H9 (cell line): Measurements from ENCODE around the gene RPLP2. TPM values are rescaled to one million over a fixed set of nuclear protein-coding genes. Genes with fewer than 3 reads are reported as not detected.

Experiments used
- DNase-seq: peaks from one replicate; pipeline ENCODE4 v3.0.0-alpha.2; 2017
- H2AFZ ChIP-seq: one replicate; pipeline ENCODE4 v1.6.1; 2013; ENCODE audit warnings: mild to moderate bottlenecking, low read length, control low read depth, moderate library complexity
- H2AK5ac ChIP-seq: 2 replicates; pipeline ENCODE4 v1.6.1; 2013; ENCODE audit warnings: low read length, control low read depth, mixed read lengths; ENCODE audit not compliant: insufficient read length
- H2BK120ac ChIP-seq: one replicate; pipeline ENCODE4 v1.6.1; 2013; ENCODE audit warnings: low read depth, mild to moderate bottlenecking, low read length, control low read depth, inconsistent platforms; ENCODE audit not compliant: poor library complexity, severe bottlenecking
- H2BK12ac ChIP-seq: 2 replicates; pipeline ENCODE4 v1.6.1; 2013; ENCODE audit warnings: low read length, control low read depth, mixed read lengths, low read depth; ENCODE audit not compliant: insufficient read length
- H2BK15ac ChIP-seq: 2 replicates; pipeline ENCODE4 v1.6.1; 2013; ENCODE audit warnings: low read depth, low read length, control low read depth
- H2BK20ac ChIP-seq: one replicate; pipeline ENCODE4 v1.6.1; 2013; ENCODE audit warnings: low read depth, mild to moderate bottlenecking, low read length, control low read depth, inconsistent platforms; ENCODE audit not compliant: poor library complexity, severe bottlenecking
- H2BK5ac ChIP-seq: 2 replicates; pipeline ENCODE4 v1.6.1; 2013; ENCODE audit warnings: low read length, control low read depth, mixed read lengths; ENCODE audit not compliant: insufficient read length
- H3K14ac ChIP-seq: 2 replicates; pipeline ENCODE4 v1.6.1; 2013; ENCODE audit warnings: low read length, control low read depth; ENCODE audit not compliant: insufficient read depth
- H3K18ac ChIP-seq: 2 replicates; pipeline ENCODE4 v1.6.1; 2013; ENCODE audit warnings: low read depth, mild to moderate bottlenecking, mixed read lengths, low read length, control low read depth; ENCODE audit not compliant: insufficient read length
- H3K23ac ChIP-seq: 2 replicates; pipeline ENCODE4 v1.6.1; 2013; ENCODE audit warnings: low read length, control low read depth, mixed read lengths, low read depth; ENCODE audit not compliant: insufficient read length
- H3K23me2 ChIP-seq: 2 replicates; pipeline ENCODE4 v1.6.1; 2013; ENCODE audit warnings: low read depth, mild to moderate bottlenecking, mixed read lengths, low read length, control low read depth; ENCODE audit not compliant: insufficient read length, poor library complexity, severe bottlenecking
- H3K27ac ChIP-seq: 2 replicates; pipeline ENCODE4 v1.5.1; 2013; ENCODE audit warnings: low read length, control low read depth, mixed read lengths, low read depth; ENCODE audit not compliant: insufficient read length
- H3K27me3 ChIP-seq: 2 replicates; pipeline ENCODE4 v1.6.1; 2013; ENCODE audit warnings: low read length, control low read depth, inconsistent platforms; ENCODE audit not compliant: insufficient read depth
- H3K4ac ChIP-seq: 2 replicates; pipeline ENCODE4 v1.6.1; 2013; ENCODE audit warnings: low read depth, mild to moderate bottlenecking, control low read depth, inconsistent platforms, low read length, moderate library complexity
- H3K4me1 ChIP-seq: 2 replicates; pipeline ENCODE4 v1.6.1; 2013; ENCODE audit warnings: low read length, control low read depth, inconsistent platforms; ENCODE audit not compliant: insufficient read depth
- H3K4me2 ChIP-seq: 2 replicates; pipeline ENCODE4 v1.6.1; 2013; ENCODE audit warnings: low read length, control low read depth, mixed read lengths; ENCODE audit not compliant: insufficient read length, insufficient read depth
- H3K56ac ChIP-seq: 2 replicates; pipeline ENCODE4 v1.6.1; 2013; ENCODE audit warnings: low read depth, mild to moderate bottlenecking, mixed read lengths, low read length, control low read depth; ENCODE audit not compliant: insufficient read length
- H3K79me1 ChIP-seq: 2 replicates; pipeline ENCODE4 v1.6.1; 2013; ENCODE audit warnings: low read depth, mild to moderate bottlenecking, moderate library complexity, low read length, control low read depth, inconsistent platforms; ENCODE audit not compliant: insufficient read depth, poor library complexity, severe bottlenecking
- H3K79me2 ChIP-seq: 2 replicates; pipeline ENCODE4 v1.6.1; 2013; ENCODE audit warnings: low read length, control low read depth, inconsistent platforms; ENCODE audit not compliant: insufficient read depth
- H3K9ac ChIP-seq: 2 replicates; pipeline ENCODE4 v1.6.1; 2013; ENCODE audit warnings: low read length, control low read depth, mixed read lengths; ENCODE audit not compliant: insufficient read length; ENCODE audit errors: extremely low read depth
- H3K9me3 ChIP-seq: one replicate; pipeline ENCODE4 v1.6.1; 2013; ENCODE audit warnings: low read depth, low read length, inconsistent platforms; ENCODE audit not compliant: control insufficient read depth
- H3T11ph ChIP-seq: one replicate; pipeline ENCODE4 v1.6.1; 2013; ENCODE audit warnings: mild to moderate bottlenecking, low read length, control low read depth, inconsistent platforms
- H4K20me1 ChIP-seq: one replicate; pipeline ENCODE4 v1.6.1; 2013; ENCODE audit not compliant: control insufficient read depth, insufficient read length, insufficient read depth
- H4K5ac ChIP-seq: 2 replicates; pipeline ENCODE4 v1.6.1; 2013; ENCODE audit warnings: low read depth, mild to moderate bottlenecking, mixed read lengths, low read length, control low read depth; ENCODE audit not compliant: insufficient read length
- H4K8ac ChIP-seq: replicated peaks from 2 replicates; pipeline ENCODE4 v1.6.1; 2013; ENCODE audit warnings: low read length, control low read depth, mixed read lengths, low read depth; ENCODE audit not compliant: insufficient read length
- H4K91ac ChIP-seq: 2 replicates; pipeline ENCODE4 v1.6.1; 2013; ENCODE audit warnings: low read depth, mild to moderate bottlenecking, moderate library complexity, mixed read lengths, low read length, control low read depth; ENCODE audit not compliant: insufficient read length
- H3K27ac Mint-ChIP-seq, 3 experiments: 2 replicates in 2 of 3; 3 replicates in 1 of 3; pipeline ENCODE4 v1.8.0; 2020 to 2021; ENCODE audit warnings: mixed read lengths in 3 of 3, mild to moderate bottlenecking in 1 of 3, moderate library complexity in 1 of 3
- H3K27me3 Mint-ChIP-seq: 2 replicates; pipeline ENCODE4 v1.8.0; 2021; ENCODE audit warnings: low read depth, mild to moderate bottlenecking, moderate library complexity, mixed read lengths
- H3K36me3 Mint-ChIP-seq, 3 experiments: 2 replicates in 2 of 3; 3 replicates in 1 of 3; pipeline ENCODE4 v1.8.0; 2020 to 2021; ENCODE audit warnings: low read depth in 3 of 3, mixed read lengths in 3 of 3; ENCODE audit not compliant: insufficient read depth in 1 of 3
- H3K4me1 Mint-ChIP-seq, 2 experiments: 2 replicates each; pipeline ENCODE4 v1.8.0; 2020; ENCODE audit warnings: mixed read lengths in 2 of 2
- H3K4me3 Mint-ChIP-seq, 2 experiments: 2 replicates in 1 of 2; 3 replicates in 1 of 2; pipeline ENCODE4 v1.8.0; 2020 to 2021; ENCODE audit warnings: mild to moderate bottlenecking in 2 of 2, mixed read lengths in 2 of 2, moderate library complexity in 1 of 2
- H3K9me3 Mint-ChIP-seq, 2 experiments: 2 replicates in 1 of 2; 3 replicates in 1 of 2; pipeline ENCODE4 v1.8.0; 2020; ENCODE audit warnings: mild to moderate bottlenecking in 2 of 2, mixed read lengths in 2 of 2, moderate library complexity in 1 of 2
- WGBS: extraction: QIAGEN DNeasy Blood & Tissue Kit; methylation state at CpG from one replicate; pipeline ENCODE4 v1.1.7; 2013; ENCODE audit warnings: missing lambda C conversion rate, low lambda C conversion rate, mixed read lengths; ENCODE audit not compliant: insufficient read length; ENCODE audit errors: extremely low coverage; 5-methylcytosine and 5-hydroxymethylcytosine counted together
- total RNA-seq: library from RNA; stranded (reverse); gene quantifications from 2 replicates; pipeline ENCODE4 v1.2.1, GENCODE V29; 2021
- TF ChIP-seq, protein P1 (sequence below): fragments of 200-600 bp; sonication (generic); conservative IDR thresholded peaks from 3 replicates; pipeline ENCODE4 v1.8.0; 2021; ENCODE audit warnings: antibody characterized with exemption, mild to moderate bottlenecking

RPLP2 gene
- total RNA-seq, 1 experiment from 2014 or later, result 2,138 TPM

DNA sequence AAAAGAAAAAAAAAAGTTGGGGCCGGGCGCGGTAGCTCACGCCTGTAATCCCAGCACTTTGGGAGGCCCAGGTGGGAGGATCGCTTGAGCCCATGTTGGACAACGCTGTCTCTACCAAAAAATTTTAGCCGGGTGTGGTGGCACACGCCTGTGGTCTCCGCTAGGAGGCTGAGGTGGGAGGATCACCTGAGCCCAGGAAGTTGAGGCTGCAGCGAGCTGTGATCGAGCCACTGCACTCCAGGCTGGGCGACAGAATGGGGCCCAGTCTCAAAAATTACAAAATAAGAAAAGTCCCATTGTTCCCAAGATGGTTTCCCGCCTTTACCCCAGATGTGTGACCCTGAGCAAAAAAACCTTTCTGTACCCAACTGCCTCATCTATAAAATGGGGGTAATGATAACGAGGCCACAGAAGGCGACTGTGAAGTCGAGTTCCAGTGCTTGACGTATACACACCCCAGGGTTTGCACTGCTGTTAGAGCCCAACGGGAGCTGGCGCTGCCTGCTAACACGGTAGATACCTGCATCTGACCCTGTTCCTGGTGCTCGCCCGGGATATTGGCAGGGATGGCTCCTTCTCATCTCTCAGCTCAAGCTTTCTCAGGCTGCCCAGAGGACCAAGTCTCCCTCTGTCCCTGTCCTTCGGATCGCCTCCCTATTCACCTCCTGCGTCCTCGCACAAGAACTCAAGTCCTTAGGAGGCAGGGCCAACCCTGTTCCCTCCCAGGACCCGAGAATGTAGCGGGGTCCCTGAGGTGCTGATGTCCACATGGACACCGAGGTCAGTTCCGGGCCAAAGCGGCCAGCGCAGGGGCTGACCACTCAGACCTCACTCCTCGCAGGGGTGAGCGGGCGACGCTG, 1.1 kb upstream of the RPLP2 start:
- Histone ChIP-seq H3K56ac (no peak overlapping the region), H3K18ac (peak overlapping the region; percentile 27), H3K79me1 (peaks cover 9% of the 10 kb centered on the region), H2AFZ (no peak overlapping the region), H2BK5ac (no peak overlapping the region), H3K4me2 (peak overlapping the region; percentile 92), H3T11ph (no peak overlapping the region), H3K4ac (no peak overlapping the region), H3K27ac (no peak overlapping the region), H4K20me1 (no peaks in the 10 kb centered on the region), H2AK5ac (no peak overlapping the region), H3K4me1 (no peaks in the 10 kb centered on the region), H4K5ac (no peak overlapping the region), H3K9me3 (no peaks in the 10 kb centered on the region), H3K14ac (peak overlapping the region; percentile 5), H3K23me2 (peaks cover 19% of the 10 kb centered on the region), H2BK120ac (no peak overlapping the region), H3K79me2 (peaks cover 10% of the 10 kb centered on the region; the same call in 1 of the 2 replicates), H3K27me3 (no peaks in the 10 kb centered on the region), H4K8ac (no peak overlapping the region), H3K23ac (no peak overlapping the region), H3K9ac (peak overlapping the region; percentile 86), H4K91ac (no peak overlapping the region), H2BK20ac (no peak overlapping the region), H2BK15ac (no peak overlapping the region), H2BK12ac (no peak overlapping the region)
- WGBS, result no CpG with 5 or more reads among the region's 36 CpGs
- TF ChIP-seq, protein P1, sequence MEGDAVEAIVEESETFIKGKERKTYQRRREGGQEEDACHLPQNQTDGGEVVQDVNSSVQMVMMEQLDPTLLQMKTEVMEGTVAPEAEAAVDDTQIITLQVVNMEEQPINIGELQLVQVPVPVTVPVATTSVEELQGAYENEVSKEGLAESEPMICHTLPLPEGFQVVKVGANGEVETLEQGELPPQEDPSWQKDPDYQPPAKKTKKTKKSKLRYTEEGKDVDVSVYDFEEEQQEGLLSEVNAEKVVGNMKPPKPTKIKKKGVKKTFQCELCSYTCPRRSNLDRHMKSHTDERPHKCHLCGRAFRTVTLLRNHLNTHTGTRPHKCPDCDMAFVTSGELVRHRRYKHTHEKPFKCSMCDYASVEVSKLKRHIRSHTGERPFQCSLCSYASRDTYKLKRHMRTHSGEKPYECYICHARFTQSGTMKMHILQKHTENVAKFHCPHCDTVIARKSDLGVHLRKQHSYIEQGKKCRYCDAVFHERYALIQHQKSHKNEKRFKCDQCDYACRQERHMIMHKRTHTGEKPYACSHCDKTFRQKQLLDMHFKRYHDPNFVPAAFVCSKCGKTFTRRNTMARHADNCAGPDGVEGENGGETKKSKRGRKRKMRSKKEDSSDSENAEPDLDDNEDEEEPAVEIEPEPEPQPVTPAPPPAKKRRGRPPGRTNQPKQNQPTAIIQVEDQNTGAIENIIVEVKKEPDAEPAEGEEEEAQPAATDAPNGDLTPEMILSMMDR, result no peak
- Mint-ChIP-seq H3K27ac (peak overlapping the region; percentile 94 to 96 (median 95)), H3K27me3 (no peaks in the 10 kb centered on the region), H3K4me1 (peaks cover 17 to 37% of the 10 kb centered on the region in 2 experiments), H3K9me3 (no peaks in the 10 kb centered on the region), H3K36me3 (peaks cover 29 to 35% (median 29%) of the 10 kb centered on the region in 3 experiments), H3K4me3 (peak overlapping the region; percentile 91 to 98)
- DNase-seq, result no peak
